MM.1S (cell line): ENCODE measurements around the gene TRPM2.

Source experiments
- CTCF ChIP-seq: fragments of 300-600 bp; sonication (generic); IDR thresholded peaks from 2 replicates; pipeline ENCODE4 v1.5.1; 2016; ENCODE audit warnings: antibody characterized with exemption, low read length, mixed read lengths
- EZH2 ChIP-seq: fragments of 300-600 bp; sonication (generic); optimal IDR thresholded peaks from 2 replicates; pipeline ENCODE3; 2017; ENCODE audit warnings: low read depth, mild to moderate bottlenecking, antibody characterized with exemption, low read length, mixed read lengths
- EZH2phosphoT487 ChIP-seq: fragments of 300-600 bp; sonication (generic); IDR thresholded peaks from 2 replicates; pipeline ENCODE4 v1.6.1; 2018; ENCODE audit warnings: antibody characterized with exemption, low read length

GRCh38 chr21:44338971-44339910, 14.2 kb upstream of the TRPM2 start, which contains the start of gene CFAP410:
- no peak for TF ChIP-seq CTCF
- no peak for TF ChIP-seq EZH2
- no peak for TF ChIP-seq EZH2phosphoT487
